ENCODE results near the gene ELANE.
A peak's percentile ranks its signal among the peaks of the same experiment; 100 is the strongest.

ELANE gene

GRCh38 chr19:882871-883497, 30.9 kb downstream of the ELANE start:
- DNase-seq, result no peak

- no peak for DNase-seq
Observed at GRCh38 chr19:883661-884211, 31.6 kb downstream of the ELANE start.

GRCh38 chr19:884420-885211, 32.5 kb downstream of the ELANE start:
- DNase-seq, result no peak

- no peak for DNase-seq
Observed at GRCh38 chr19:885536-886224, 33.6 kb downstream of the ELANE start.

GRCh38 chr19:887072-887471, 35.0 kb downstream of the ELANE start:
- DNase-seq, result no peak

- no peak for DNase-seq
Observed at GRCh38 chr19:887599-887998, 35.5 kb downstream of the ELANE start.

- DNase-seq, result no peak
Observed at GRCh38 chr19:888581-889385, 36.7 kb downstream of the ELANE start.

- DNase-seq, result no peak
Observed at GRCh38 chr19:889662-890295, 37.7 kb downstream of the ELANE start.

- DNase-seq, result no peak
Observed at GRCh38 chr19:890831-891230, 38.7 kb downstream of the ELANE start.

- DNase-seq, result peak in 1 of 2 experiments; percentile 61
Observed at GRCh38 chr19:891421-892200, 39.5 kb downstream of the ELANE start.

GRCh38 chr19:892243-892893, 40.3 kb downstream of the ELANE start:
- no peak for DNase-seq

- peak; percentile 86 to 93 for DNase-seq
Observed at GRCh38 chr19:892894-893689, 41.0 kb downstream of the ELANE start, which contains the start of the genes MED16 and RNU6-9. Gene MED16 (minus strand): TSS chr19:893187. CDS start chr19:891131, 2,056 bp downstream. Gene RNU6-9 (plus strand): TSS chr19:893484.

- no peak for DNase-seq
Observed at GRCh38 chr19:896434-896833, 44.3 kb downstream of the ELANE start.

GRCh38 chr19:896999-897398, 44.9 kb downstream of the ELANE start:
- no peak for DNase-seq

- no peak for DNase-seq
Observed at GRCh38 chr19:897442-898039, 45.4 kb downstream of the ELANE start.

GRCh38 chr19:898663-899062, 46.6 kb downstream of the ELANE start:
- DNase-seq, result no peak

GRCh38 chr19:899336-900042, 47.4 kb downstream of the ELANE start:
- no peak for DNase-seq

- no peak for DNase-seq
Observed at GRCh38 chr19:900043-900301, 47.9 kb downstream of the ELANE start.

All from NCI-H187 (cell line).